ENCODE results near the gene IL17D. TPM values are rescaled to one million over a fixed set of nuclear protein-coding genes. Genes with fewer than 3 reads are reported as not detected.

Gene IL17D
- total RNA-seq, 1 donor from 2014 or later = 1.2 TPM

DNA sequence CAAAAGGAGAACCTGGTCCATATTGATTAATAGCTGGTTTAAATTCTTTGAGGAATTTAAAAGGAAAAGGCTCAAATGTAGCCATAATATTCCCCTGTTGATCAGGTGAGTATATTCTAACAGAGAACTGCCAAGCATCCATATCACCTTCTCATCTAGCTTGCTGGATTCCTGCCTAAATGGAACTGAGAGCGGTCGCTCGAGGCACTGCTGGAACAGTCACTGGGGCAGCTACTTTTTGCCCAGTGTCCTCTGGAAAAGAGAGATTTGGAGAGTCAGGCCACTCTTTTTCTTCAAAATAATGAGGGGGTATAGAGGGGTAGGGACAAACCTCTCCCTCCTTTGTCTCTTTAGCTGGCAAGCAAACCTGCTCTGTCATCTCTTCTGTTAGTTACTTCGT is 19.5 kb upstream of the IL17D start:
- H3K4me1 ChIP-seq = no peaks in the 10 kb centered on the region
- intact Hi-C loops (cut with micrococcal nuclease) = no loop called here
- H3K9me3 ChIP-seq (replicated peaks) = no peaks in the 10 kb centered on the region
- no peak for DNase-seq
- H3K27me3 ChIP-seq (ENCODE audit: low read depth) = no peaks in the 10 kb centered on the region
- peaks cover 7% of the 10 kb centered on the region for H3K36me3 ChIP-seq
- H3K27ac ChIP-seq (replicated peaks) = no peak overlapping the region
- no peak overlapping the region for H3K4me3 ChIP-seq
- TF ChIP-seq, protein P1, sequence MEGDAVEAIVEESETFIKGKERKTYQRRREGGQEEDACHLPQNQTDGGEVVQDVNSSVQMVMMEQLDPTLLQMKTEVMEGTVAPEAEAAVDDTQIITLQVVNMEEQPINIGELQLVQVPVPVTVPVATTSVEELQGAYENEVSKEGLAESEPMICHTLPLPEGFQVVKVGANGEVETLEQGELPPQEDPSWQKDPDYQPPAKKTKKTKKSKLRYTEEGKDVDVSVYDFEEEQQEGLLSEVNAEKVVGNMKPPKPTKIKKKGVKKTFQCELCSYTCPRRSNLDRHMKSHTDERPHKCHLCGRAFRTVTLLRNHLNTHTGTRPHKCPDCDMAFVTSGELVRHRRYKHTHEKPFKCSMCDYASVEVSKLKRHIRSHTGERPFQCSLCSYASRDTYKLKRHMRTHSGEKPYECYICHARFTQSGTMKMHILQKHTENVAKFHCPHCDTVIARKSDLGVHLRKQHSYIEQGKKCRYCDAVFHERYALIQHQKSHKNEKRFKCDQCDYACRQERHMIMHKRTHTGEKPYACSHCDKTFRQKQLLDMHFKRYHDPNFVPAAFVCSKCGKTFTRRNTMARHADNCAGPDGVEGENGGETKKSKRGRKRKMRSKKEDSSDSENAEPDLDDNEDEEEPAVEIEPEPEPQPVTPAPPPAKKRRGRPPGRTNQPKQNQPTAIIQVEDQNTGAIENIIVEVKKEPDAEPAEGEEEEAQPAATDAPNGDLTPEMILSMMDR (IDR thresholded peaks at IDR 0.05; ENCODE audit: borderline replicate concordance) = no peak

DNA sequence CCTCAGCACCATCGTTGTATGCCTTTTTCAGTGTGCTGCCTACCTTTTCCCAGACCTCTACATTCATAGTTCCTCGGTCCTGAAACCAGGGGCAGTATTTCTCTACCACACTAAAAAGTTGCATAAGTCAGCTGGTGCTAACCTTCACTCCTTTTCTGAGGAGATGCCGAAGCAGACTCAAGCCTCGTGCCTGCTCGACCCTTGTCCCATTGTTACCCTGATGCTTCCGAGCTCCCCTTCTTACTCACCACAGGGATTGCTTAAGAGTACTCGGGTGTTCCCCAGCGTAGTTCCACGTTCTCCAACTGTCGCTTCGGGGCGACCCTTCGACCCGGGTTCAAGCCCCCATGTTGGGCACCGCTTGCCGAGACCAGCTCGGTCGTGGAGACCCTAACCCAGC is 19.0 kb upstream of the IL17D start:
- H3K36me3 ChIP-seq = peaks cover 7% of the 10 kb centered on the region
- intact Hi-C loops (cut with micrococcal nuclease) = no loop called here
- DNase-seq = no peak
- H3K9me3 ChIP-seq (replicated peaks) = no peaks in the 10 kb centered on the region
- no peaks in the 10 kb centered on the region for H3K27me3 ChIP-seq (ENCODE audit: low read depth)
- H3K4me1 ChIP-seq = no peaks in the 10 kb centered on the region
- H3K27ac ChIP-seq (replicated peaks) = no peak overlapping the region
- no peak overlapping the region for H3K4me3 ChIP-seq
- TF ChIP-seq, protein P1 (IDR thresholded peaks at IDR 0.05; ENCODE audit: borderline replicate concordance) = no peak

DNA sequence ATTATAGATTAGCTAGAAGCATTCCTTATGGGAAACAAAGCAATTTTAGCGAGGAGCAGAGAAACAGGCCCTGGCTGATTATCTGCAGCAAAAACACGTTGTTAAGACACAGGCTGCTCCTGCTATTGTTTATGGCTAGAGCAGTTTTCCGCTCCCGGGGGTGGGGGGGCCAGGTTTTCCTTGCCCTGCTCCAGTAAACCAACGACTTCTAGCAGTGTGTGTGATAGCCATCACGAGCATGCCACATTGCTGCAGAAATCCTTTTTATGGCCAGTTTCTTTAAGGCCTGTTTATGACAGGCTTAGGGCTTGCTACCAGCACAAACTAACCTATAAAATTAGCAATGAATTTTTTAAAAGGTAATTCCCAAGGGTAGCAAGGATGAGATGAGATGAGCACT is 18.4 kb upstream of the IL17D start:
- no peaks in the 10 kb centered on the region for H3K27me3 ChIP-seq (ENCODE audit: low read depth)
- DNase-seq = no peak
- TF ChIP-seq, protein P1 (IDR thresholded peaks at IDR 0.05; ENCODE audit: borderline replicate concordance) = no peak
- no peak overlapping the region for H3K4me3 ChIP-seq
- intact Hi-C loops (cut with micrococcal nuclease) = no loop called here
- no peaks in the 10 kb centered on the region for H3K9me3 ChIP-seq (replicated peaks)
- H3K36me3 ChIP-seq = peaks cover 4% of the 10 kb centered on the region
- no peaks in the 10 kb centered on the region for H3K4me1 ChIP-seq
- H3K27ac ChIP-seq (replicated peaks) = no peak overlapping the region

DNA sequence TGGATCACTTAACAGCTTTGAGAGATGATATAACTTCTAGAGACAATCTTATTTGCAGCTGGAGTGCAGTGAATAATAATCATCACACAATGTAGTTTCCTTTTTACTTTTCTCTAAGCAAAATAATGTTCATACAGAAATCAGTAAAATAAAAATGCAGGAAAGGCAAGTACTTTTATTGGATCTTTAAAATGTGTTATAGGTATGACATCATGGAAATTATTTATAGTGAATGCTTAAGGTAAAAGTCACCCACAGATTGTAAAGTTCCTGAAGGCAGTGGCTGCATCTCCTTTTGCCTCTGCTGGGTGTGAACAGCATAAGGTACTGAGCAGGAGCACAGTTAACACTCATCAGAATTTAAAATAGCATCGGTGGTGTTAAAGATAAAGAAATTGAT is 17.3 kb upstream of the IL17D start:
- Histone ChIP-seq H3K27ac (replicated peaks) (no peak overlapping the region), H3K36me3 (peaks cover 9% of the 10 kb centered on the region), H3K27me3 (ENCODE audit: low read depth) (no peaks in the 10 kb centered on the region), H3K9me3 (replicated peaks) (no peaks in the 10 kb centered on the region), H3K4me3 (no peak overlapping the region), H3K4me1 (no peaks in the 10 kb centered on the region)
- intact Hi-C loops (cut with micrococcal nuclease) = no loop called here
- TF ChIP-seq, protein P1 (IDR thresholded peaks at IDR 0.05; ENCODE audit: borderline replicate concordance) = no peak
- no peak for DNase-seq

DNA sequence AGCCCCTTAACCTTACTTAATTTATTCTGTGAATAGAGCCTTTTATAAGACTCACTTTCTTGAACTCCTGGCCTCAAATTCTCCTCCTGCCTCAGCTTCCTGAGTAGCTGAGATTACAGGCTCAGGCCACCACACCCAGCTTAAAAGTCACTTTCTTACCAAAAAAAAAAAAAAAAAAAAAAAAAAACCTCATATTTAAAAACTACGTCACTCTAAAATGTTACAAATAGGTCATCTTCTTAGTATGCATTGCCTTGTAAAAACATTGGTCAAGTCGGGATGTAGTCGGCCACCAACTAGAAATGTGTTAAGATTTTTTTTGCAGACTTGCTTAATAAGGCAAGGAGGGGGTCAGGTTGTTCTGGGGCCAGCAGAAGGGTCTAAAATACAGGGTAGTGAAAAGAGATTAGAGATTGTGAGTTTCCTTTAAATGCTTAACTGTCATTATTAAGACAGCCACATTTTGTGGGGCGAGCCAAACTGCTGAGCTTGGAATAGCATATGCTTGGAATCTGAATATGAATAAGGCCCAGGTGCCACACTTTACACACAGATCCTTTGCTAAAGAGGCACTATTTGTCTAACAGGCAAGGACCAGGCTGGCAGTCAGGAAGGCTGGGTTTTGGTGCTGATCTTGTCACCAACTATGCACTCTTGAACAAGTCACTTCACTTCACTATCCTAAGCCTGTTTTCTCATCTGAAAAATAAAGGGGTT is 16.5 kb upstream of the IL17D start:
- Histone ChIP-seq H3K4me1 (no peaks in the 10 kb centered on the region), H3K27ac (replicated peaks) (no peak overlapping the region), H3K9me3 (replicated peaks) (no peaks in the 10 kb centered on the region), H3K4me3 (no peak overlapping the region), H3K36me3 (peaks cover 16% of the 10 kb centered on the region), H3K27me3 (ENCODE audit: low read depth) (no peaks in the 10 kb centered on the region)
- intact Hi-C loops (cut with micrococcal nuclease) = no loop called here
- DNase-seq = no peak
- TF ChIP-seq, protein P1 (IDR thresholded peaks at IDR 0.05; ENCODE audit: borderline replicate concordance) = no peak

All from left ventricle myocardium inferior (tissue), 1 donor.